HepG2 (cell line): Measurements from ENCODE around the gene KLF7. TPM values are rescaled to one million over a fixed set of nuclear protein-coding genes. Genes with fewer than 3 reads are reported as not detected.
A peak's percentile ranks its signal among the peaks of the same experiment; 100 is the strongest.

Experiments
- BCL6 ChIP-seq: IDR thresholded peaks from 2 replicates; pipeline ENCODE4 v1.6.1; 2016; ENCODE audit warnings: missing genetic modification reagents, missing compliant biosample characterization
- ELF3 ChIP-seq: IDR thresholded peaks from 2 replicates; pipeline ENCODE4 v1.6.1; 2016; ENCODE audit warnings: missing genetic modification reagents, missing compliant biosample characterization
- EP300 ChIP-seq, 3 experiments: sonication (generic) in 1 of 3; formaldehyde crosslinking in 1 of 3; IDR thresholded peaks; 2 replicates each; pipeline versions ENCODE4 v1.5.1 to v1.6.1; 2011 to 2020; ENCODE audit warnings: low read depth in 2 of 3, low read length in 2 of 3, borderline replicate concordance in 1 of 3, improper control_type of control experiment in 1 of 3, mild to moderate bottlenecking in 1 of 3, missing genetic modification reagents in 1 of 3, moderate library complexity in 1 of 3
- FOSL2 ChIP-seq: sonication (generic); formaldehyde crosslinking; IDR thresholded peaks from 2 replicates; pipeline ENCODE4 v1.4.0; 2020; ENCODE audit warnings: missing genetic modification reagents
- FOXA3 ChIP-seq: IDR thresholded peaks from 2 replicates; pipeline ENCODE4 v1.6.1; 2016; ENCODE audit warnings: missing genetic modification reagents, missing compliant biosample characterization
- FOXK1 ChIP-seq: sonication (generic); formaldehyde crosslinking; IDR thresholded peaks from 2 replicates; pipeline ENCODE4 v1.4.0; 2020; ENCODE audit warnings: low read depth, missing genetic modification reagents, borderline replicate concordance
- HMG20A ChIP-seq: IDR thresholded peaks from 2 replicates; pipeline ENCODE4 v1.6.1; 2016; ENCODE audit warnings: borderline replicate concordance
- PCBP2 ChIP-seq: fragments of 200-400 bp; formaldehyde crosslinking; optimal IDR thresholded peaks from 2 replicates; pipeline ENCODE3; 2018; ENCODE audit warnings: low read length, low read depth; ENCODE audit not compliant: poor library complexity, severe bottlenecking
- POLR2G ChIP-seq: fragments of 200-400 bp; formaldehyde crosslinking; IDR thresholded peaks from 2 replicates; pipeline ENCODE4 v1.6.1; 2018; ENCODE audit warnings: mild to moderate bottlenecking, low read depth, low read length, moderate library complexity
- PRDM15 ChIP-seq: sonication (generic); formaldehyde crosslinking; IDR thresholded peaks from 2 replicates; pipeline ENCODE4 v1.4.0; 2020; ENCODE audit warnings: missing genetic modification reagents
- SALL2 ChIP-seq: sonication (generic); formaldehyde crosslinking; IDR thresholded peaks from 2 replicates; pipeline ENCODE4 v1.8.1; 2023; ENCODE audit warnings: mild to moderate bottlenecking, missing genetic modification reagents, inconsistent platforms
- SAP130 ChIP-seq: IDR thresholded peaks from 2 replicates; pipeline ENCODE4 v1.6.1; 2016; ENCODE audit warnings: low read depth
- SOX5 ChIP-seq: IDR thresholded peaks from 2 replicates; pipeline ENCODE4 v1.6.1; 2016; ENCODE audit warnings: borderline replicate concordance
- ZNF225 ChIP-seq: sonication (generic); formaldehyde crosslinking; IDR thresholded peaks from 2 replicates; pipeline ENCODE4 v1.4.0; 2020; ENCODE audit warnings: mild to moderate bottlenecking, missing genetic modification reagents
- ZSCAN9 ChIP-seq: IDR thresholded peaks from 2 replicates; pipeline ENCODE4 v1.6.1; 2016; ENCODE audit warnings: borderline replicate concordance
- polyA plus RNA-seq, 8 experiments: library from polyadenylated mRNA; depleted of rRNA in 3 of 8; stranded (reverse) in 7 of 8; unstranded in 1 of 8; fragments of >200 nt; fragmentation: Illumina TruSeq in 4 of 8; extraction: Trizol in 4 of 8; gene quantifications; 2 replicates each; pipeline versions ENCODE4 v1.2.1 to v1.2.3, GENCODE V29; 2011 to 2016; ENCODE audit warnings: low read depth in 4 of 8, missing spikeins in 1 of 8, mixed read lengths in 1 of 8; ENCODE audit not compliant: insufficient read depth in 1 of 8
- total RNA-seq, 5 experiments: library from RNA; depleted of rRNA; stranded (reverse); fragments of >200 nt; fragmentation: Illumina TruSeq; extraction: Trizol; gene quantifications; 2 replicates each; pipeline ENCODE4 v1.2.3, GENCODE V29; 2016; ENCODE audit warnings: low read depth in 1 of 5
- TF ChIP-seq, protein P1 (sequence below): sonication (generic); formaldehyde crosslinking; IDR thresholded peaks from 2 replicates; pipeline ENCODE4 v1.4.0; 2020; ENCODE audit warnings: missing genetic modification reagents, borderline replicate concordance
- TF ChIP-seq, protein P2 (sequence below): IDR thresholded peaks from 2 replicates; pipeline ENCODE4 v1.4.0; 2020; ENCODE audit warnings: mild to moderate bottlenecking, missing genetic modification reagents

KLF7 gene
- total and polyA plus RNA-seq, 2 of the 13 experiments (the other 11 are each of a cell fraction or from before 2014, with no cell fraction given) = 2.6 to 5.4 TPM

GRCh38 chr2:207163053-207163755 lies 2.5 kb downstream of the KLF7 start (continued):
- TF ChIP-seq PRDM15 (CRISPR knock-in tag) (no peak), BCL6 (CRISPR knock-in tag) (peak; percentile 59), FOXK1 (peak; percentile 32; the same call in 1 of the 2 replicates), SOX5 (CRISPR knock-in tag) (peak; percentile 61; the same call in 1 of the 2 replicates), PCBP2 (no peak), ZNF225 (CRISPR knock-in tag) (no peak), HMG20A (CRISPR knock-in tag) (peak; percentile 17; the same call in 1 of the 2 replicates), SAP130 (CRISPR knock-in tag) (peak; percentile 25; the same call in 1 of the 2 replicates), SALL2 (CRISPR knock-in tag) (no peak), ZSCAN9 (CRISPR knock-in tag) (0 out of 2 replicates have a peak, but pooled peaks have one; percentile 13), FOXA3 (peak; percentile 50), EP300 (IDR thresholded peaks at IDR 0.05; ENCODE audit: low read depth in 2 of 2, low read length in 2 of 2) (peak in 1 of 2 experiments; percentile 40; a peak in 1 of 4 replicates), EP300 (CRISPR knock-in tag; IDR thresholded peaks at IDR 0.05; ENCODE audit: borderline replicate concordance) (no peak), FOSL2 (CRISPR knock-in tag) (peak; percentile 82), POLR2G (no peak), ELF3 (CRISPR knock-in tag) (peak; percentile 66)
- TF ChIP-seq, protein P1, sequence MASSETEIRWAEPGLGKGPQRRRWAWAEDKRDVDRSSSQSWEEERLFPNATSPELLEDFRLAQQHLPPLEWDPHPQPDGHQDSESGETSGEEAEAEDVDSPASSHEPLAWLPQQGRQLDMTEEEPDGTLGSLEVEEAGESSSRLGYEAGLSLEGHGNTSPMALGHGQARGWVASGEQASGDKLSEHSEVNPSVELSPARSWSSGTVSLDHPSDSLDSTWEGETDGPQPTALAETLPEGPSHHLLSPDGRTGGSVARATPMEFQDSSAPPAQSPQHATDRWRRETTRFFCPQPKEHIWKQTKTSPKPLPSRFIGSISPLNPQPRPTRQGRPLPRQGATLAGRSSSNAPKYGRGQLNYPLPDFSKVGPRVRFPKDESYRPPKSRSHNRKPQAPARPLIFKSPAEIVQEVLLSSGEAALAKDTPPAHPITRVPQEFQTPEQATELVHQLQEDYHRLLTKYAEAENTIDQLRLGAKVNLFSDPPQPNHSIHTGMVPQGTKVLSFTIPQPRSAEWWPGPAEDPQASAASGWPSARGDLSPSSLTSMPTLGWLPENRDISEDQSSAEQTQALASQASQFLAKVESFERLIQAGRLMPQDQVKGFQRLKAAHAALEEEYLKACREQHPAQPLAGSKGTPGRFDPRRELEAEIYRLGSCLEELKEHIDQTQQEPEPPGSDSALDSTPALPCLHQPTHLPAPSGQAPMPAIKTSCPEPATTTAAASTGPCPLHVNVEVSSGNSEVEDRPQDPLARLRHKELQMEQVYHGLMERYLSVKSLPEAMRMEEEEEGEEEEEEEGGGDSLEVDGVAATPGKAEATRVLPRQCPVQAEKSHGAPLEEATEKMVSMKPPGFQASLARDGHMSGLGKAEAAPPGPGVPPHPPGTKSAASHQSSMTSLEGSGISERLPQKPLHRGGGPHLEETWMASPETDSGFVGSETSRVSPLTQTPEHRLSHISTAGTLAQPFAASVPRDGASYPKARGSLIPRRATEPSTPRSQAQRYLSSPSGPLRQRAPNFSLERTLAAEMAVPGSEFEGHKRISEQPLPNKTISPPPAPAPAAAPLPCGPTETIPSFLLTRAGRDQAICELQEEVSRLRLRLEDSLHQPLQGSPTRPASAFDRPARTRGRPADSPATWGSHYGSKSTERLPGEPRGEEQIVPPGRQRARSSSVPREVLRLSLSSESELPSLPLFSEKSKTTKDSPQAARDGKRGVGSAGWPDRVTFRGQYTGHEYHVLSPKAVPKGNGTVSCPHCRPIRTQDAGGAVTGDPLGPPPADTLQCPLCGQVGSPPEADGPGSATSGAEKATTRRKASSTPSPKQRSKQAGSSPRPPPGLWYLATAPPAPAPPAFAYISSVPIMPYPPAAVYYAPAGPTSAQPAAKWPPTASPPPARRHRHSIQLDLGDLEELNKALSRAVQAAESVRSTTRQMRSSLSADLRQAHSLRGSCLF (CRISPR knock-in tag) = no peak
- TF ChIP-seq, protein P2, sequence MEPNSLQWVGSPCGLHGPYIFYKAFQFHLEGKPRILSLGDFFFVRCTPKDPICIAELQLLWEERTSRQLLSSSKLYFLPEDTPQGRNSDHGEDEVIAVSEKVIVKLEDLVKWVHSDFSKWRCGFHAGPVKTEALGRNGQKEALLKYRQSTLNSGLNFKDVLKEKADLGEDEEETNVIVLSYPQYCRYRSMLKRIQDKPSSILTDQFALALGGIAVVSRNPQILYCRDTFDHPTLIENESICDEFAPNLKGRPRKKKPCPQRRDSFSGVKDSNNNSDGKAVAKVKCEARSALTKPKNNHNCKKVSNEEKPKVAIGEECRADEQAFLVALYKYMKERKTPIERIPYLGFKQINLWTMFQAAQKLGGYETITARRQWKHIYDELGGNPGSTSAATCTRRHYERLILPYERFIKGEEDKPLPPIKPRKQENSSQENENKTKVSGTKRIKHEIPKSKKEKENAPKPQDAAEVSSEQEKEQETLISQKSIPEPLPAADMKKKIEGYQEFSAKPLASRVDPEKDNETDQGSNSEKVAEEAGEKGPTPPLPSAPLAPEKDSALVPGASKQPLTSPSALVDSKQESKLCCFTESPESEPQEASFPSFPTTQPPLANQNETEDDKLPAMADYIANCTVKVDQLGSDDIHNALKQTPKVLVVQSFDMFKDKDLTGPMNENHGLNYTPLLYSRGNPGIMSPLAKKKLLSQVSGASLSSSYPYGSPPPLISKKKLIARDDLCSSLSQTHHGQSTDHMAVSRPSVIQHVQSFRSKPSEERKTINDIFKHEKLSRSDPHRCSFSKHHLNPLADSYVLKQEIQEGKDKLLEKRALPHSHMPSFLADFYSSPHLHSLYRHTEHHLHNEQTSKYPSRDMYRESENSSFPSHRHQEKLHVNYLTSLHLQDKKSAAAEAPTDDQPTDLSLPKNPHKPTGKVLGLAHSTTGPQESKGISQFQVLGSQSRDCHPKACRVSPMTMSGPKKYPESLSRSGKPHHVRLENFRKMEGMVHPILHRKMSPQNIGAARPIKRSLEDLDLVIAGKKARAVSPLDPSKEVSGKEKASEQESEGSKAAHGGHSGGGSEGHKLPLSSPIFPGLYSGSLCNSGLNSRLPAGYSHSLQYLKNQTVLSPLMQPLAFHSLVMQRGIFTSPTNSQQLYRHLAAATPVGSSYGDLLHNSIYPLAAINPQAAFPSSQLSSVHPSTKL (CRISPR knock-in tag) = peak; percentile 55; the same call in 1 of the 2 replicates
